Central memory CD8-positive, alpha-beta T cell (primary cell): ENCODE data around the gene MYO16.

Experiments
- ATAC-seq: fragments of 150-1000 bp; cut with Tn5 transposase; replicated peaks from 2 replicates; pipeline ENCODE4 v1.10.0; 2022; ENCODE audit warnings: mild to moderate bottlenecking, moderate FRiP score, moderate number of reproducible peaks; ENCODE audit not compliant: poor library complexity, severe bottlenecking; ENCODE audit errors: extremely low read depth
- DNase-seq, 2 donors: peaks; one replicate each; pipeline ENCODE4 v3.0.0; 2021; ENCODE audit warnings: low spot score in 2 of 2
- H3K27ac Mint-ChIP-seq: one replicate; pipeline ENCODE4 v1.8.0; 2022; ENCODE audit warnings: low read depth, mild to moderate bottlenecking, moderate library complexity, mixed read lengths
- H3K27me3 Mint-ChIP-seq: one replicate; pipeline ENCODE4 v1.8.0; 2022; ENCODE audit warnings: mixed read lengths
- H3K36me3 Mint-ChIP-seq: one replicate; pipeline ENCODE4 v1.8.0; 2022; ENCODE audit warnings: mild to moderate bottlenecking, moderate library complexity, mixed read lengths; ENCODE audit not compliant: insufficient read depth
- H3K4me1 Mint-ChIP-seq: one replicate; pipeline ENCODE4 v1.8.0; 2022; ENCODE audit warnings: mixed read lengths
- H3K4me3 Mint-ChIP-seq: one replicate; pipeline ENCODE4 v1.8.0; 2022; ENCODE audit warnings: mild to moderate bottlenecking, moderate library complexity, mixed read lengths
- H3K9me3 Mint-ChIP-seq: one replicate; pipeline ENCODE4 v1.8.0; 2022; ENCODE audit warnings: mixed read lengths

MYO16 gene

GRCh38 chr13:108787700-108788414 is 158.4 kb downstream of the MYO16 start:
- Mint-ChIP-seq H3K36me3 (no peaks in the 10 kb centered on the region), H3K27me3 (no peaks in the 10 kb centered on the region), H3K9me3 (peaks cover 19% of the 10 kb centered on the region), H3K4me1 (no peaks in the 10 kb centered on the region), H3K4me3 (no peak overlapping the region), H3K27ac (no peak overlapping the region)
- DNase-seq (no peak), ATAC-seq (no peak)

GRCh38 chr13:108789476-108789875 is 160.1 kb downstream of the MYO16 start:
- no peak overlapping the region for H3K4me3 Mint-ChIP-seq
- ATAC-seq (no peak), DNase-seq (no peak)
- H3K9me3 Mint-ChIP-seq: peaks cover 11% of the 10 kb centered on the region
- no peaks in the 10 kb centered on the region for H3K36me3 Mint-ChIP-seq
- no peaks in the 10 kb centered on the region for H3K27me3 Mint-ChIP-seq
- H3K27ac Mint-ChIP-seq: no peak overlapping the region
- H3K4me1 Mint-ChIP-seq: no peaks in the 10 kb centered on the region

GRCh38 chr13:108795841-108796240 is 166.4 kb downstream of the MYO16 start:
- H3K4me1 Mint-ChIP-seq: no peaks in the 10 kb centered on the region
- no peaks in the 10 kb centered on the region for H3K27me3 Mint-ChIP-seq
- DNase-seq (no peak), ATAC-seq (no peak)
- H3K4me3 Mint-ChIP-seq: no peak overlapping the region
- no peaks in the 10 kb centered on the region for H3K36me3 Mint-ChIP-seq
- H3K27ac Mint-ChIP-seq: no peak overlapping the region
- peaks cover 9% of the 10 kb centered on the region for H3K9me3 Mint-ChIP-seq

- H3K4me3 Mint-ChIP-seq: no peak overlapping the region
- no peaks in the 10 kb centered on the region for H3K27me3 Mint-ChIP-seq
- no peak for DNase-seq
- H3K36me3 Mint-ChIP-seq: no peaks in the 10 kb centered on the region
- peaks cover 14% of the 10 kb centered on the region for H3K9me3 Mint-ChIP-seq
- H3K4me1 Mint-ChIP-seq: no peaks in the 10 kb centered on the region
- no peak overlapping the region for H3K27ac Mint-ChIP-seq
- ATAC-seq: no peak
These were observed 167.9 kb downstream of the MYO16 start for GRCh38 chr13:108797354-108797753.

- Mint-ChIP-seq H3K9me3 (peaks cover 9% of the 10 kb centered on the region), H3K27me3 (no peaks in the 10 kb centered on the region), H3K36me3 (no peaks in the 10 kb centered on the region), H3K4me1 (no peaks in the 10 kb centered on the region), H3K27ac (no peak overlapping the region), H3K4me3 (no peak overlapping the region)
- no peak for DNase-seq
- no peak for ATAC-seq
These were observed 178.4 kb downstream of the MYO16 start for GRCh38 chr13:108807841-108808240.

- no peak for ATAC-seq
- DNase-seq: no peak
- H3K4me1 Mint-ChIP-seq: no peaks in the 10 kb centered on the region
- H3K9me3 Mint-ChIP-seq: peaks cover 9% of the 10 kb centered on the region
- no peak overlapping the region for H3K4me3 Mint-ChIP-seq
- H3K36me3 Mint-ChIP-seq: no peaks in the 10 kb centered on the region
- H3K27me3 Mint-ChIP-seq: no peaks in the 10 kb centered on the region
- H3K27ac Mint-ChIP-seq: no peak overlapping the region
These were observed 182.8 kb downstream of the MYO16 start for GRCh38 chr13:108812165-108812564.

- Mint-ChIP-seq H3K27me3 (no peaks in the 10 kb centered on the region), H3K27ac (no peak overlapping the region), H3K4me1 (no peaks in the 10 kb centered on the region), H3K36me3 (no peaks in the 10 kb centered on the region), H3K9me3 (peaks cover 9% of the 10 kb centered on the region), H3K4me3 (no peak overlapping the region)
- no peak for ATAC-seq
- DNase-seq: no peak
These were observed 183.2 kb downstream of the MYO16 start for GRCh38 chr13:108812661-108813060.

GRCh38 chr13:108813587-108814170 is 184.3 kb downstream of the MYO16 start:
- H3K9me3 Mint-ChIP-seq: peaks cover 9% of the 10 kb centered on the region
- no peak overlapping the region for H3K4me3 Mint-ChIP-seq
- no peaks in the 10 kb centered on the region for H3K36me3 Mint-ChIP-seq
- no peak overlapping the region for H3K27ac Mint-ChIP-seq
- ATAC-seq (no peak), DNase-seq (no peak)
- no peaks in the 10 kb centered on the region for H3K4me1 Mint-ChIP-seq
- H3K27me3 Mint-ChIP-seq: no peaks in the 10 kb centered on the region

- no peaks in the 10 kb centered on the region for H3K4me1 Mint-ChIP-seq
- H3K27me3 Mint-ChIP-seq: no peaks in the 10 kb centered on the region
- H3K27ac Mint-ChIP-seq: no peak overlapping the region
- no peak for ATAC-seq
- no peaks in the 10 kb centered on the region for H3K36me3 Mint-ChIP-seq
- peaks cover 9% of the 10 kb centered on the region for H3K9me3 Mint-ChIP-seq
- DNase-seq: no peak
- no peak overlapping the region for H3K4me3 Mint-ChIP-seq
These were observed 187.0 kb downstream of the MYO16 start for GRCh38 chr13:108816375-108816774.

- ATAC-seq: no peak
- DNase-seq: no peak
- Mint-ChIP-seq H3K4me3 (no peak overlapping the region), H3K9me3 (peaks cover 13% of the 10 kb centered on the region), H3K4me1 (no peaks in the 10 kb centered on the region), H3K27me3 (no peaks in the 10 kb centered on the region), H3K36me3 (no peaks in the 10 kb centered on the region), H3K27ac (no peak overlapping the region)
These were observed 198.2 kb downstream of the MYO16 start for GRCh38 chr13:108827646-108828045.

GRCh38 chr13:108828086-108828815 is 198.8 kb downstream of the MYO16 start:
- no peaks in the 10 kb centered on the region for H3K36me3 Mint-ChIP-seq
- no peak for DNase-seq
- peaks cover 13% of the 10 kb centered on the region for H3K9me3 Mint-ChIP-seq
- ATAC-seq: no peak
- no peak overlapping the region for H3K4me3 Mint-ChIP-seq
- H3K4me1 Mint-ChIP-seq: no peaks in the 10 kb centered on the region
- no peak overlapping the region for H3K27ac Mint-ChIP-seq
- no peaks in the 10 kb centered on the region for H3K27me3 Mint-ChIP-seq

GRCh38 chr13:108830916-108831315 is 201.5 kb downstream of the MYO16 start:
- H3K36me3 Mint-ChIP-seq: no peaks in the 10 kb centered on the region
- ATAC-seq: no peak
- H3K4me3 Mint-ChIP-seq: no peak overlapping the region
- H3K27me3 Mint-ChIP-seq: no peaks in the 10 kb centered on the region
- DNase-seq: no peak
- H3K27ac Mint-ChIP-seq: no peak overlapping the region
- H3K4me1 Mint-ChIP-seq: no peaks in the 10 kb centered on the region
- peaks cover 6% of the 10 kb centered on the region for H3K9me3 Mint-ChIP-seq

- DNase-seq: no peak
- no peaks in the 10 kb centered on the region for H3K36me3 Mint-ChIP-seq
- no peak overlapping the region for H3K4me3 Mint-ChIP-seq
- ATAC-seq: no peak
- no peaks in the 10 kb centered on the region for H3K4me1 Mint-ChIP-seq
- H3K27ac Mint-ChIP-seq: no peak overlapping the region
- H3K9me3 Mint-ChIP-seq: no peaks in the 10 kb centered on the region
- H3K27me3 Mint-ChIP-seq: no peaks in the 10 kb centered on the region
These were observed 204.1 kb downstream of the MYO16 start for GRCh38 chr13:108833531-108833930.
